Measurements from ENCODE around the gene RIN3.

RIN3 gene

DNA sequence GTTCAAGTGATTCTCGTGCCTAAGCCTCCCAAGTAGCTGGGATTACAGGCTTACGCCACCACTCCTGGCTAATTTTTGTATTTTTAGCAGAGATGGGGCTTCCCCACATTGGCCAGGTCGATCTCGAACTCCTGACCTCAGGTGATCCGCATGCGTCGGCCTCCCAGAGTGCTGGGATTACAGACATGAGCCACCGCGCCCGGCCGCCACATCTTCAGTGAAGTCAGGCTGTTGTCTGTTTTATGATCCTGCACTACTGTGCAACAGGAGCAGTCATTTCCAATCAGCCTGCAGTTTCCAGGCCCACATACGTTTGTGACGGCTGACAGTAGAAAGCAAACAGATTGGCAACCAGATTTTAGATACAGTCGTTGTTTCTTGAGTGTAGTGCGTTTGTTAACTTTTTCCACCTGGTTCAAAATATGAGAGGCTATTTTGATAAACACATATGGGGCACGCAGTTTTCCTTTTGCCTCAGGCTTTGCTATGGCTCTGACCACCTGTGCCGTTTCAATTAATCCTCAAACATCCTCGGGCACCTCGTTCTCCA lies 160.1 kb downstream of the RIN3 start:
- TF ChIP-seq, protein P1, sequence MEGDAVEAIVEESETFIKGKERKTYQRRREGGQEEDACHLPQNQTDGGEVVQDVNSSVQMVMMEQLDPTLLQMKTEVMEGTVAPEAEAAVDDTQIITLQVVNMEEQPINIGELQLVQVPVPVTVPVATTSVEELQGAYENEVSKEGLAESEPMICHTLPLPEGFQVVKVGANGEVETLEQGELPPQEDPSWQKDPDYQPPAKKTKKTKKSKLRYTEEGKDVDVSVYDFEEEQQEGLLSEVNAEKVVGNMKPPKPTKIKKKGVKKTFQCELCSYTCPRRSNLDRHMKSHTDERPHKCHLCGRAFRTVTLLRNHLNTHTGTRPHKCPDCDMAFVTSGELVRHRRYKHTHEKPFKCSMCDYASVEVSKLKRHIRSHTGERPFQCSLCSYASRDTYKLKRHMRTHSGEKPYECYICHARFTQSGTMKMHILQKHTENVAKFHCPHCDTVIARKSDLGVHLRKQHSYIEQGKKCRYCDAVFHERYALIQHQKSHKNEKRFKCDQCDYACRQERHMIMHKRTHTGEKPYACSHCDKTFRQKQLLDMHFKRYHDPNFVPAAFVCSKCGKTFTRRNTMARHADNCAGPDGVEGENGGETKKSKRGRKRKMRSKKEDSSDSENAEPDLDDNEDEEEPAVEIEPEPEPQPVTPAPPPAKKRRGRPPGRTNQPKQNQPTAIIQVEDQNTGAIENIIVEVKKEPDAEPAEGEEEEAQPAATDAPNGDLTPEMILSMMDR (IDR thresholded peaks at IDR 0.05; ENCODE audit: low read length): no peak
- TF ChIP-seq EZH2phosphoT487 (IDR thresholded peaks at IDR 0.05; ENCODE audit: low read length) (no peak), EZH2 (optimal IDR thresholded peaks at IDR 0.05; ENCODE audit: low read depth, low read length) (no peak)
- no peak overlapping the region for H3K9ac ChIP-seq (ENCODE audit: low read length)

DNA sequence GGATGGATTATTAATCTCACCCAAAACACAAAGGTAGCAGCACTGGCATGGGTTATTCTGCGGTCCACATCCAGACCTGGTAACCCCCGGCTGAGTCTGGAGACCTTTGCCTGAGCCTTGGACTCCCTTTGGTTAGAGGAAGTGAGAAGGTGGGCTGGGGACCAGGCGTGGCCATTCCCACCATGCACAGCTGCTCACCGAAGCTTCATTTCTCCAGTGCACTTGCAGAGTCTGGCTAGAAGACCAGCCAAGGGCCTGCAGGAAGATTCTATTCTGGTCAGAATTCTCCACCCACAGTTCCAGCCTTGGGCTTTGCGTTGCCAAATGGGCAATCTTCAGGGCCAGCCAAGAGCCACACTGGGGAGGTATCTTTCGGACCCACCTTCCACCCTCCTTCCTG lies 161.8 kb downstream of the RIN3 start:
- Histone ChIP-seq H3K9me3 (replicated peaks; ENCODE audit: insufficient read depth, low read length) (no peaks in the 10 kb centered on the region), H3K4me3 (ENCODE audit: low read length) (no peak overlapping the region), H3K4me1 (ENCODE audit: low read length) (no peaks in the 10 kb centered on the region), H3K27me3 (replicated peaks; ENCODE audit: insufficient read depth, low read length) (no peaks in the 10 kb centered on the region), H3K79me2 (ENCODE audit: low read length) (no peaks in the 10 kb centered on the region), H3K36me3 (replicated peaks; ENCODE audit: insufficient read depth, low read length) (no peaks in the 10 kb centered on the region), H3K27ac (ENCODE audit: low read length) (no peak overlapping the region), H3K9me2 (replicated peaks; ENCODE audit: insufficient read depth, low read length) (no peaks in the 10 kb centered on the region), H3F3A (ENCODE audit: insufficient read depth, low read length) (no peaks in the 10 kb centered on the region), H3K4me2 (ENCODE audit: low read depth, low read length) (no peak overlapping the region), H4K20me1 (ENCODE audit: insufficient read depth, low read length) (no peaks in the 10 kb centered on the region), H2AFZ (ENCODE audit: low read length) (no peak overlapping the region), H3K9ac (ENCODE audit: low read length) (no peak overlapping the region)
- TF ChIP-seq EZH2 (optimal IDR thresholded peaks at IDR 0.05; ENCODE audit: low read depth, low read length): no peak
- TF ChIP-seq EZH2phosphoT487 (IDR thresholded peaks at IDR 0.05; ENCODE audit: low read length): no peak
- TF ChIP-seq, protein P1 (IDR thresholded peaks at IDR 0.05; ENCODE audit: low read length): no peak
- DNase-seq: no peak

More for the DNA sequence above, 160.1 kb downstream of the RIN3 start:
- H3F3A ChIP-seq (ENCODE audit: insufficient read depth, low read length): no peaks in the 10 kb centered on the region
- H4K20me1 ChIP-seq (ENCODE audit: insufficient read depth, low read length): no peaks in the 10 kb centered on the region
- H3K9me2 ChIP-seq (replicated peaks; ENCODE audit: insufficient read depth, low read length): no peaks in the 10 kb centered on the region
- no peaks in the 10 kb centered on the region for H3K79me2 ChIP-seq (ENCODE audit: low read length)
- H3K4me2 ChIP-seq (ENCODE audit: low read depth, low read length): no peak overlapping the region
- H2AFZ ChIP-seq (ENCODE audit: low read length): no peak overlapping the region
- DNase-seq: no peak
- H3K27me3 ChIP-seq (replicated peaks; ENCODE audit: insufficient read depth, low read length): no peaks in the 10 kb centered on the region
- H3K4me3 ChIP-seq (ENCODE audit: low read length): no peak overlapping the region
- H3K4me1 ChIP-seq (ENCODE audit: low read length): no peaks in the 10 kb centered on the region
- H3K27ac ChIP-seq (ENCODE audit: low read length): no peak overlapping the region
- H3K36me3 ChIP-seq (replicated peaks; ENCODE audit: insufficient read depth, low read length): no peaks in the 10 kb centered on the region
- no peaks in the 10 kb centered on the region for H3K9me3 ChIP-seq (replicated peaks; ENCODE audit: insufficient read depth, low read length)

DNA sequence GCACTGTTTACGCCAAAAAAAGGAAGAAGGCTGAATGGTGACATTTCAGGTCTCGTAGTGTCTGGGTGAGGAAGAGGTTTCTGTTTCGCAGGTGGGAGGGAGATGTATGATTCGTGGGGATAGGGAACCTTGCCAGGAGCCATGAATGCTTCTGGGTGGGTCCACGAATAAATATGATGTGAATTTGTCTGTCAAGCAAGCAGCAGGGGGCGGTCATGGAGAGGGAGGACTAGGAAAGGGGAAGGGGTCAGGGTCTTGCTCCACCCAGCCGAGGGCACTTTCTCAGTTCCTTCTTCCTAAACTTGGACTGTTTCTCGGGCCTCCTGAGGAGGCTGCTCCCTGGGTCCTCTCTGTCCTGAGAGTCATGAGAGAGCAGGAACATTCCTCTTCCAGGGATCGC lies 162.4 kb downstream of the RIN3 start:
- H3K36me3 ChIP-seq (replicated peaks; ENCODE audit: insufficient read depth, low read length): no peaks in the 10 kb centered on the region
- H3K27ac ChIP-seq (ENCODE audit: low read length): no peak overlapping the region
- no peaks in the 10 kb centered on the region for H3K4me1 ChIP-seq (ENCODE audit: low read length)
- no peak overlapping the region for H2AFZ ChIP-seq (ENCODE audit: low read length)
- no peak overlapping the region for H3K4me3 ChIP-seq (ENCODE audit: low read length)
- TF ChIP-seq, protein P1 (IDR thresholded peaks at IDR 0.05; ENCODE audit: low read length): no peak
- TF ChIP-seq EZH2 (optimal IDR thresholded peaks at IDR 0.05; ENCODE audit: low read depth, low read length) (no peak), EZH2phosphoT487 (IDR thresholded peaks at IDR 0.05; ENCODE audit: low read length) (no peak)
- no peaks in the 10 kb centered on the region for H3K79me2 ChIP-seq (ENCODE audit: low read length)
- no peak for DNase-seq
- H4K20me1 ChIP-seq (ENCODE audit: insufficient read depth, low read length): no peaks in the 10 kb centered on the region
- H3K9ac ChIP-seq (ENCODE audit: low read length): no peak overlapping the region
- no peaks in the 10 kb centered on the region for H3K27me3 ChIP-seq (replicated peaks; ENCODE audit: insufficient read depth, low read length)
- no peaks in the 10 kb centered on the region for H3F3A ChIP-seq (ENCODE audit: insufficient read depth, low read length)
- H3K4me2 ChIP-seq (ENCODE audit: low read depth, low read length): no peak overlapping the region
- H3K9me3 ChIP-seq (replicated peaks; ENCODE audit: insufficient read depth, low read length): no peaks in the 10 kb centered on the region
- H3K9me2 ChIP-seq (replicated peaks; ENCODE audit: insufficient read depth, low read length): no peaks in the 10 kb centered on the region
